Keratinocyte (primary cell): ENCODE results near the gene SHROOM1. TPM values are rescaled to one million over a fixed set of nuclear protein-coding genes. Genes with fewer than 3 reads are reported as not detected.

Experiments used
- DNase-seq: peaks from one replicate; pipeline ENCODE4 v3.0.0-alpha.2; 2011; ENCODE audit warnings: low read depth, missing footprints, low spot score
- FAIRE-seq: peaks from 2 replicates; lab custom pipeline; 2011; peaks lifted over from hg19 to GRCh38; lab: Jason Lieb, UNC
- H2AFZ ChIP-seq: 2 replicates; pipeline ENCODE4 v1.6.0; 2012; ENCODE audit warnings: low read length, control low read depth, inconsistent platforms; ENCODE audit not compliant: control insufficient read depth
- H3K27ac ChIP-seq: 2 replicates; pipeline ENCODE4 v1.5.1; 2011; ENCODE audit warnings: low read length; ENCODE audit not compliant: control insufficient read depth, insufficient read depth
- H3K27me3 ChIP-seq: 3 replicates; pipeline ENCODE4 v1.6.0; 2011; ENCODE audit warnings: low read length; ENCODE audit not compliant: control insufficient read depth, insufficient read depth; ENCODE audit errors: extremely low read depth
- H3K36me3 ChIP-seq, 2 experiments: 2 replicates in 1 of 2; 3 replicates in 1 of 2; pipeline ENCODE4 v1.5.1; 2011; ENCODE audit warnings: low read length in 2 of 2, mild to moderate bottlenecking in 1 of 2; ENCODE audit not compliant: control insufficient read depth in 2 of 2, insufficient read depth in 2 of 2; ENCODE audit errors: extremely low read depth in 1 of 2
- H3K4me1 ChIP-seq: 3 replicates; pipeline ENCODE4 v1.5.1; 2011; ENCODE audit warnings: low read length; ENCODE audit not compliant: control insufficient read depth, insufficient read depth; ENCODE audit errors: extremely low read depth
- H3K4me2 ChIP-seq: 3 replicates; pipeline ENCODE4 v1.6.0; 2011; ENCODE audit warnings: low read depth, low read length; ENCODE audit not compliant: control insufficient read depth, insufficient read depth; ENCODE audit errors: extremely low read depth
- H3K4me3 ChIP-seq, 3 experiments: fragments of 200-600 bp in 1 of 3; sonication (generic) in 1 of 3; 2 replicates in 2 of 3; 3 replicates in 1 of 3; pipeline ENCODE4 v1.5.1; 2011 to 2016; ENCODE audit warnings: low read length in 3 of 3, mild to moderate bottlenecking in 3 of 3, control low read depth in 2 of 3, inconsistent platforms in 1 of 3, low read depth in 1 of 3, mixed read lengths in 1 of 3, mixed run types in 1 of 3, moderate library complexity in 1 of 3; ENCODE audit not compliant: control insufficient read depth in 2 of 3, insufficient read depth in 2 of 3; ENCODE audit errors: extremely low read depth in 1 of 3
- H3K79me2 ChIP-seq: 2 replicates; pipeline ENCODE4 v1.6.0; 2012; ENCODE audit warnings: low read length; ENCODE audit not compliant: control insufficient read depth, insufficient read depth
- H3K9ac ChIP-seq: 3 replicates; pipeline ENCODE4 v1.6.0; 2011; ENCODE audit warnings: low read length; ENCODE audit not compliant: control insufficient read depth, insufficient read depth; ENCODE audit errors: extremely low read depth
- H3K9me1 ChIP-seq: 3 replicates; pipeline ENCODE4 v1.6.0; 2011; ENCODE audit warnings: low read length; ENCODE audit not compliant: control insufficient read depth, insufficient read depth; ENCODE audit errors: extremely low read depth
- H3K9me3 ChIP-seq: 2 replicates; pipeline ENCODE4 v1.5.1; 2012; ENCODE audit warnings: low read depth, low read length; ENCODE audit not compliant: control insufficient read depth
- H4K20me1 ChIP-seq: 3 replicates; pipeline ENCODE4 v1.6.0; 2011; ENCODE audit warnings: low read length; ENCODE audit not compliant: control insufficient read depth, insufficient read depth; ENCODE audit errors: extremely low read depth
- EZH2 ChIP-seq: IDR thresholded peaks from one replicate; pipeline ENCODE4 v1.6.1; 2012; ENCODE audit warnings: inconsistent platforms, mild to moderate bottlenecking, low read length, moderate library complexity
- dilution Hi-C: fragments of 300-500 bp; cut with MboI; formaldehyde crosslinking; loops from one replicate; pipeline ENCODE4 v1.7.0; 2020; ENCODE audit warnings: low sequenced_read_pairs; ENCODE audit not compliant: extremely low pct_ligation_motif_present
- polyA plus RNA-seq, 5 experiments: library from polyadenylated mRNA; depleted of rRNA in 3 of 5; stranded (reverse) in 3 of 5; stranded (forward) in 1 of 5; unstranded in 1 of 5; fragments of >200 nt; gene quantifications; 1 replicate in 1 of 5; 2 replicates in 3 of 5; 3 replicates in 1 of 5; pipeline versions ENCODE4 v1.2.1 to v1.2.3, GENCODE V29; 2011 to 2012; ENCODE audit warnings: missing spikeins in 2 of 5, low read depth in 1 of 5, low replicate concordance in 1 of 5
- TF ChIP-seq, protein P1 (sequence below), 3 experiments: IDR thresholded peaks in 1 of 3; conservative IDR thresholded peaks in 1 of 3; optimal IDR thresholded peaks in 1 of 3; 2 replicates in 2 of 3; 3 replicates in 1 of 3; pipeline versions ENCODE3 to v1.5.1; 2011; ENCODE audit warnings: low read length in 3 of 3, mild to moderate bottlenecking in 3 of 3, moderate library complexity in 2 of 3, control low read depth in 1 of 3, inconsistent platforms in 1 of 3; ENCODE audit not compliant: insufficient read depth in 2 of 3; ENCODE audit errors: extremely low read depth in 1 of 3

Gene SHROOM1
- polyA plus RNA-seq, 1 donor (not counting 4 experiments of a cell fraction or from before 2014, with no cell fraction given), result 0.25 TPM

- H3K9ac ChIP-seq, result no peak overlapping the region
- DNase-seq (peak; percentile 66), FAIRE-seq (peak; percentile 76)
- H3K27me3 ChIP-seq, result peaks cover 19% of the 10 kb centered on the region
- dilution Hi-C loops, result no loop called here
- peak overlapping the region; percentile 56 for H3K4me2 ChIP-seq
- H3K9me3 ChIP-seq, result no peaks in the 10 kb centered on the region
- TF ChIP-seq EZH2, result no peak
- TF ChIP-seq, protein P1, sequence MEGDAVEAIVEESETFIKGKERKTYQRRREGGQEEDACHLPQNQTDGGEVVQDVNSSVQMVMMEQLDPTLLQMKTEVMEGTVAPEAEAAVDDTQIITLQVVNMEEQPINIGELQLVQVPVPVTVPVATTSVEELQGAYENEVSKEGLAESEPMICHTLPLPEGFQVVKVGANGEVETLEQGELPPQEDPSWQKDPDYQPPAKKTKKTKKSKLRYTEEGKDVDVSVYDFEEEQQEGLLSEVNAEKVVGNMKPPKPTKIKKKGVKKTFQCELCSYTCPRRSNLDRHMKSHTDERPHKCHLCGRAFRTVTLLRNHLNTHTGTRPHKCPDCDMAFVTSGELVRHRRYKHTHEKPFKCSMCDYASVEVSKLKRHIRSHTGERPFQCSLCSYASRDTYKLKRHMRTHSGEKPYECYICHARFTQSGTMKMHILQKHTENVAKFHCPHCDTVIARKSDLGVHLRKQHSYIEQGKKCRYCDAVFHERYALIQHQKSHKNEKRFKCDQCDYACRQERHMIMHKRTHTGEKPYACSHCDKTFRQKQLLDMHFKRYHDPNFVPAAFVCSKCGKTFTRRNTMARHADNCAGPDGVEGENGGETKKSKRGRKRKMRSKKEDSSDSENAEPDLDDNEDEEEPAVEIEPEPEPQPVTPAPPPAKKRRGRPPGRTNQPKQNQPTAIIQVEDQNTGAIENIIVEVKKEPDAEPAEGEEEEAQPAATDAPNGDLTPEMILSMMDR (optimal IDR thresholded peaks at IDR 0.05 in 1 of 3, IDR thresholded peaks at IDR 0.05 in 1 of 3, conservative IDR thresholded peaks at IDR 0.05 in 1 of 3; ENCODE audit: extremely low read depth in 1 of 3, insufficient read depth in 2 of 3, low read length in 3 of 3), result peak in 2 of 3 experiments; percentile 92 to 93
- H3K9me1 ChIP-seq, result no peaks in the 10 kb centered on the region
- H3K36me3 ChIP-seq, result no peaks in the 10 kb centered on the region
- H3K4me3 ChIP-seq, result no peak overlapping the region
- H2AFZ ChIP-seq, result peak overlapping the region; percentile 58
- no peaks in the 10 kb centered on the region for H3K79me2 ChIP-seq
- no peaks in the 10 kb centered on the region for H4K20me1 ChIP-seq
- H3K4me1 ChIP-seq, result no peaks in the 10 kb centered on the region
- no peak overlapping the region for H3K27ac ChIP-seq
Observed at GRCh38 chr5:132820162-132820754, 10.2 kb downstream of the SHROOM1 start.

DNA sequence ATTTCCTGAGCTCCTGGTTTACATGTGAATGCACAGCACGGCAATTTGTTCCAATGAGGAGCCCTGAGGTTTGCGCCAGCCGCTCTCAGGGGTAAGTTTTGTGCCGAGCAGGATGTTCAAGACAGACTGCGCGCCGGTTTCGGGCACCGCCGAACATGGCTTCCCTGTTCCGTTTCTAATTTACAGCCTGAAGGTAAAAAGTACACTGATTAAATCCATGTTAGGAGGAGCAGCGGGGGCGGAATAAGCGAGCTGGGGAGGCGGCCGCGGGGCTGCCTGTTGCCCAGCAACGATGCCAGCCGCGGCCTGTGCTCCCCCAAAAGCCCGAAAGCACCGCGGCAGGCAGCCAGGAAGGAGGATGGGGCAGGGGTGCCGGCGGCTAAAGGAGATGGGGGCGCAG lies 11.0 kb downstream of the SHROOM1 start:
- TF ChIP-seq, protein P1 (optimal IDR thresholded peaks at IDR 0.05 in 1 of 3, IDR thresholded peaks at IDR 0.05 in 1 of 3, conservative IDR thresholded peaks at IDR 0.05 in 1 of 3; ENCODE audit: extremely low read depth in 1 of 3, insufficient read depth in 2 of 3, low read length in 3 of 3), result no peak
- no peak for TF ChIP-seq EZH2
- no peaks in the 10 kb centered on the region for H3K4me1 ChIP-seq
- FAIRE-seq, result no peak

More for the DNA sequence above, 11.0 kb downstream of the SHROOM1 start:
- Histone ChIP-seq H3K79me2 (no peaks in the 10 kb centered on the region), H2AFZ (peak overlapping the region; percentile 19), H3K9me3 (no peaks in the 10 kb centered on the region), H3K4me3 (no peak overlapping the region), H3K9ac (no peak overlapping the region), H3K9me1 (no peaks in the 10 kb centered on the region), H3K36me3 (no peaks in the 10 kb centered on the region), H3K27ac (no peak overlapping the region), H3K27me3 (peaks cover 12% of the 10 kb centered on the region), H4K20me1 (no peaks in the 10 kb centered on the region), H3K4me2 (peak overlapping the region; percentile 32)
- dilution Hi-C loops, result no loop called here
- no peak for DNase-seq
